HG03571 (cell line): ENCODE data around the gene GRIN2A.

Experiments used
- ATAC-seq: cut with Tn5 transposase; IDR thresholded peaks from one replicate; pipeline ENCODE4 v1.9.1; 2021; ENCODE audit not compliant: unreplicated experiment

GRIN2A gene

GRCh38 chr16:10090816-10091215 lies 91.4 kb downstream of the GRIN2A start:
- no peak for ATAC-seq

- no peak for ATAC-seq
Measured at GRCh38 chr16:10088380-10088793, 93.8 kb downstream of the GRIN2A start.

GRCh38 chr16:10087151-10087550 lies 95.1 kb downstream of the GRIN2A start:
- no peak for ATAC-seq

- ATAC-seq = no peak
Measured at GRCh38 chr16:10086620-10087019, 95.6 kb downstream of the GRIN2A start.

- no peak for ATAC-seq
Measured at GRCh38 chr16:10085078-10085798, 97.0 kb downstream of the GRIN2A start.

GRCh38 chr16:10083301-10083700 lies 98.9 kb downstream of the GRIN2A start:
- no peak for ATAC-seq

GRCh38 chr16:10081201-10081940 lies 100.9 kb downstream of the GRIN2A start:
- ATAC-seq = no peak

GRCh38 chr16:10080051-10080772 lies 102.0 kb downstream of the GRIN2A start:
- ATAC-seq = no peak

GRCh38 chr16:10078541-10078949 lies 103.7 kb downstream of the GRIN2A start:
- no peak for ATAC-seq

GRCh38 chr16:10077861-10078260 lies 104.4 kb downstream of the GRIN2A start:
- ATAC-seq = no peak

GRCh38 chr16:10076037-10076436 lies 106.2 kb downstream of the GRIN2A start:
- ATAC-seq = no peak

- ATAC-seq = no peak
Measured at GRCh38 chr16:10070591-10070990, 111.6 kb downstream of the GRIN2A start.

GRCh38 chr16:10069374-10069773 lies 112.9 kb downstream of the GRIN2A start:
- no peak for ATAC-seq

- no peak for ATAC-seq
Measured at GRCh38 chr16:10067835-10068234, 114.4 kb downstream of the GRIN2A start.

GRCh38 chr16:10067406-10067805 lies 114.8 kb downstream of the GRIN2A start:
- no peak for ATAC-seq

GRCh38 chr16:10065019-10065418 lies 117.2 kb downstream of the GRIN2A start:
- ATAC-seq = no peak

GRCh38 chr16:10048850-10049249 lies 133.4 kb downstream of the GRIN2A start:
- no peak for ATAC-seq

- ATAC-seq = no peak
Measured at GRCh38 chr16:10045947-10046346, 136.3 kb downstream of the GRIN2A start.

- ATAC-seq = no peak
Measured at GRCh38 chr16:10045291-10045775, 136.9 kb downstream of the GRIN2A start.

GRCh38 chr16:10040136-10041080 lies 141.8 kb downstream of the GRIN2A start:
- no peak for ATAC-seq
